Ishikawa (cell line): ENCODE data around the gene CD37.

ENCODE experiments used
- CEBPB ChIP-seq: IDR thresholded peaks from 2 replicates; pipeline ENCODE4 v1.6.1; 2012
- CREB1 ChIP-seq: IDR thresholded peaks from 2 replicates; pipeline ENCODE4 v1.6.1; 2012; ENCODE audit warnings: low read depth
- EGR1 ChIP-seq: IDR thresholded peaks from 2 replicates; pipeline ENCODE4 v1.6.1; 2012
- EP300 ChIP-seq: IDR thresholded peaks from 2 replicates; pipeline ENCODE4 v1.6.1; 2012; ENCODE audit warnings: borderline replicate concordance
- FOXM1 ChIP-seq: IDR thresholded peaks from 2 replicates; pipeline ENCODE4 v1.6.1; 2012; ENCODE audit warnings: low read depth, borderline replicate concordance
- NFIC ChIP-seq: IDR thresholded peaks from 2 replicates; pipeline ENCODE4 v1.6.1; 2012
- RAD21 ChIP-seq: IDR thresholded peaks from 2 replicates; pipeline ENCODE4 v1.6.1; 2012; ENCODE audit warnings: low read depth
- REST ChIP-seq: IDR thresholded peaks from 2 replicates; pipeline ENCODE4 v1.6.1; 2012; ENCODE audit warnings: low read depth, mild to moderate bottlenecking
- TAF1 ChIP-seq: IDR thresholded peaks from 2 replicates; pipeline ENCODE4 v1.6.1; 2012; ENCODE audit warnings: low read depth, mild to moderate bottlenecking
- TCF12 ChIP-seq: IDR thresholded peaks from 2 replicates; pipeline ENCODE4 v1.6.1; 2012; ENCODE audit warnings: low read depth
- TEAD4 ChIP-seq: IDR thresholded peaks from 2 replicates; pipeline ENCODE4 v1.6.1; 2012
- YY1 ChIP-seq: IDR thresholded peaks from 2 replicates; pipeline ENCODE4 v1.6.1; 2012; ENCODE audit warnings: low read depth
- ZBTB7A ChIP-seq: IDR thresholded peaks from 2 replicates; pipeline ENCODE4 v1.6.1; 2012; ENCODE audit warnings: low read depth
- TF ChIP-seq, protein P1 (sequence below): IDR thresholded peaks from 2 replicates; pipeline ENCODE4 v1.6.1; 2012
- TF ChIP-seq, protein P2 (sequence below): IDR thresholded peaks from 2 replicates; pipeline ENCODE4 v1.6.1; 2012

The CD37 gene

DNA sequence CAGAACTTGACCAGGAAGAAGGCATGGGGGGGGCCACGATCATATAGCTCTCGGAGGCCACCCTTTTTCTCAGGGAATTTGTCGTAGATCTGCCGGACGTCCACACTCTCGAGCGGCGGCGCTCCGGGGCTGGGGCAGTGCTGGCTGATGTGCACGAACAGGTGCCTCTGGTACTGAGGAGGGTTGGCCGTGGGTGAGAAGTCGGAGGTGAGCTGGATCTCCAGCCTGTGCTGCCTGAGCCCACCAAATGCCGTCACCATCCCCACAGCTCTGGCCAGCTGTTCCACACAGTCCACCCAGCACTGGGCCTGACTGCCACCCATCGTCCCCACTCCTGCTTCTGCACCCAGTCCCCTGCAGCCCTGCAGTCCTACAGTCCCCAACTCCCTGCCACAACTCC lies 12.0 kb downstream of the CD37 start:
- TF ChIP-seq TCF12 (no peak), YY1 (no peak), REST (no peak), CREB1 (no peak), CEBPB (no peak), EGR1 (no peak), NFIC (no peak), TAF1 (no peak), EP300 (no peak), ZBTB7A (no peak), FOXM1 (no peak), RAD21 (no peak)
- TF ChIP-seq, protein P1, sequence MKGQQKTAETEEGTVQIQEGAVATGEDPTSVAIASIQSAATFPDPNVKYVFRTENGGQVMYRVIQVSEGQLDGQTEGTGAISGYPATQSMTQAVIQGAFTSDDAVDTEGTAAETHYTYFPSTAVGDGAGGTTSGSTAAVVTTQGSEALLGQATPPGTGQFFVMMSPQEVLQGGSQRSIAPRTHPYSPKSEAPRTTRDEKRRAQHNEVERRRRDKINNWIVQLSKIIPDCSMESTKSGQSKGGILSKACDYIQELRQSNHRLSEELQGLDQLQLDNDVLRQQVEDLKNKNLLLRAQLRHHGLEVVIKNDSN = no peak

- 0 out of 2 replicates have a peak, but pooled peaks have one; percentile 33 for TF ChIP-seq YY1
- no peak for TF ChIP-seq TAF1
- TF ChIP-seq, protein P1 = peak; percentile 92
Observed at GRCh38 chr19:49347835-49348234, 12.6 kb downstream of the CD37 start.

DNA sequence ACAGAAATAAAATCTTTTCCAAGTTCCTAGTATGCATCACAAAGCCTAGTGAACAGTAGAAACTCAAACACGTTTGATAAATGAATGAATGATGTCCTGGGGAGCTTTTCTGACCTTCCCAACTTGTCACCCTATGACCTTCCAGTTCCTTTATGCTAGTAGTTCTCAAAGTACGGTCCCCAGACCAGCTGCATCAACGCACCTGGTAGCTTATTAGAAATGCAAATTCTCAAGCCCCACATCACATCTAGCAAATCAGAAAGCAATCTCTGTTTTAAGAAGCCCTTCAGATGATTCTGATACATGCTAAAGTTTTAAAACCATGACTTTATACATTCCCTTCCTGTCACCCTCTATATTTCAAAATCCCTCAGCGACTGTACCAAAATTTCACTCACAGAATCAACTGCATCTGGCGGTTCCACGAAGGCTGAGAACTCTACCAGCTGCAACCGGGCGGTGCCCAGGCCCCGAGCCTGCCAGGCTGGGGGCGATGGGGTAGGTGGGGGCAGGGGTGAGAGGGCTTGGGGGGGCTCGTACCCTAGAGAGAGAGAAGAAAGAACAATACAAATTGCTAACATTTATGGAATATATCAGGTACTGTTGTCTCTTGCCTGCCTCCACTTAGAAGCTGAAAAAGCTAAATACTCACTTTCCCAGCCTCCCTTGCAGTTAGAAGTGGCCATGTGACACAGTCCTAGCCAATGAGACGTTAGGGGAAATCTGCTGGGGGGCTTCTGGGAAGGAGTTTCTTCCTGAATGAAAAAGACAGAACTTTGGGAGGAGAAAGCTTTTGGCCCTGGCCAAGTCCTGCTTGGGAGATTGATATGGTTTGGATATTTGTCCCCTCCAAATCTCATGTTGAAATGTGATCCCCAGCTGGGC lies 13.3 kb downstream of the CD37 start:
- no peak for TF ChIP-seq ZBTB7A
- TF ChIP-seq YY1 = no peak
- TF ChIP-seq, protein P1 = peak; percentile 87
- no peak for TF ChIP-seq FOXM1
- TF ChIP-seq EGR1 = no peak
- TF ChIP-seq TCF12 = no peak
- no peak for TF ChIP-seq CREB1

DNA sequence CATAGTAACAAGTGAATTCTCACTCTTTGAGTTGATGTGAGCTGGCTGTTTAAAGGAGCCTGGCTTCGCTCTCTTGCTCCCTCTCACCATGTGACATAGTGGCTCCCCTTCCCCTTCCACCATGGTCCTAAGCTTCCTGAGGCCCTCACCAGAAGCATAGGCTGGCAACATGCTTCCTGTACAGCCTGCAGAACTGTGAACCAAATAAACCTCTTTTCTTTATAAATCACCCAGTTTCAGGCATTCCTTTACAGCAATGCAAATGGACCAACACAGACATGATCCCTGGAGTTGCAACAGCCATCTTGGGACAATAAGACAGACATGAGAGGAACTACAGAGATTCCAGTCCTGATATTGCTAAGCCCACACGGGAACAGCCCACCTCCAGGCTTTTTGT lies 14.4 kb downstream of the CD37 start:
- TF ChIP-seq CEBPB (no peak), TAF1 (no peak), RAD21 (no peak), REST (no peak), TCF12 (no peak), EP300 (no peak), ZBTB7A (no peak), NFIC (no peak), FOXM1 (no peak)
- TF ChIP-seq, protein P2, sequence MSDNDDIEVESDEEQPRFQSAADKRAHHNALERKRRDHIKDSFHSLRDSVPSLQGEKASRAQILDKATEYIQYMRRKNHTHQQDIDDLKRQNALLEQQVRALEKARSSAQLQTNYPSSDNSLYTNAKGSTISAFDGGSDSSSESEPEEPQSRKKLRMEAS = no peak
- TF ChIP-seq, protein P1 = no peak

DNA sequence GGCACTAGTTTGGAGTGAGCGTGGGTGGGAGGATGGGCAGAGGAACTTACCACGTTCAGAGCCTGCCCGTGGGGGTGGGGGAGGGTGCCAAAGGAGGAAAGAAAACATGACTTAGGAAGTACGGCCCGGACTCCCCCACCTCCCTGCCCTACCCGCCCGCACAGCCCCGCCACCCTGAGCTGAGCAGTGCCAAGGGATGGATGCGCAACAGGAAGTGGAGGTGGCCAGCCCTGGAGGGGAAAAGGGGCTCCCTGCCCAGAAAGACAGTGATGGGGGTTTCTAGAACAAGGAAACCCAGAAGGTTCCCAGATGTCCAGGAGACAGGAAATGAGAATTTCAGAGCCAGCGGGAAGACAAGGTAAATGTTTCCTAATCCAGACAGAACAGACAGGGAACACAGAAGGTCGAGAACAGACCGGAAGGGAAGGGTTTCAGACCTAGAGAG lies 20.7 kb downstream of the CD37 start:
- no peak for TF ChIP-seq TEAD4
- TF ChIP-seq CEBPB = no peak
- no peak for TF ChIP-seq EP300

GRCh38 chr19:49356382-49356781 lies 21.2 kb downstream of the CD37 start:
- TF ChIP-seq EP300 (no peak), TEAD4 (no peak), TCF12 (no peak), NFIC (no peak), ZBTB7A (no peak)
